ACHN (cell line): ENCODE measurements around the gene NCOR2.
A peak's percentile ranks its signal among the peaks of the same experiment; 100 is the strongest.

Experiments
- DNase-seq: peaks from one replicate; pipeline ENCODE4 v3.0.0-alpha.2; 2015
- in situ Hi-C: cut with HindIII; loops from 2 replicates; pipeline ENCODE4 v1.10.0; 2017; ENCODE audit warnings: low sequenced_read_pairs, low pct_ligation_motif_present, low pct_unique_long_range_greater_than_20kb

The NCOR2 gene

GRCh38 chr12:124519746-124520145, 47.7 kb downstream of the NCOR2 start:
- in situ Hi-C loops: no loop called here
- DNase-seq: no peak

DNA sequence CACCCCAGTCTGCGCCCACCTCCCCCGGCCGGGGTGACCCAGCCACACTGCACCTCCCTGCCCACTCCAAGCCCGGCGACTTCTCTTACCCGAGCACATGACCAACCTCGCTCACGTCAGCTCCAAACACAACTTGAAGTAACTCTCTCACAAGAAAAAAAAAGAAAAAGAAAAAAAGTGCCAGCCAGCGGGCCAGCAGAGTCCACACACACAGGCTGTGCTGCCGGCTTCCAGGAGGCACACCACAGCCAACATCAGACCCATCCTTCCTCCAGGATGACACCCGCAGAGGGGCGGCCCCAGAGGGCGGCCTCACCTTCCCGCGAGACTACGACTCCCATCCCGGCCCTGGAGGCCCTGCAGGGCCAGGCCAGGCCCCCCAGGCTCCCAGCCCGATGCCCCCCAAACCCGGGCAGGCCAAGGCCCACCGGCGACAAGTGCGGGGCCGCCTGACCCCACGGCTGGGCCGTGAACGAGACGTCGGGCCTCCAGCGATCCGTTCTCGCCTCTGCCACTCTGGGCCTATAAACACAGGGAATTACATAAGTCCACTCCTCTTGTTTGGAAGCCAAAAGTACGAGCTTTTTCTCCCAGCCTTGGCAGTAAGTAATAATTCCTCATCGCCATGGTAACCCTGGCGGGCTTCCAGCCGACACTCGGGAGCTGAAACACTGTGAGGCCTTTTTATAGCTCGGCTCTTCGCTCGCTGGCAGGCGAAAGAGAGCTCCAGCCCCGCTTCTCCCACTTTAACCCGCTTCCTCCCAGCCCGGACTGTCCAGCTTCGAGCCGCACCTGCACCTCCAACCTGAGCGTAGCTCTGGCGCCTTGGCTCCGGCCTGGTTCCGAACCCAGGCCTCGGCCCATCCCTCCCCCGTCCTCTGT, 49.1 kb downstream of the NCOR2 start:
- in situ Hi-C loops: no loop called here
- peak; percentile 100 for DNase-seq
